Measurements from ENCODE around the gene NTSR2.

The NTSR2 gene

DNA sequence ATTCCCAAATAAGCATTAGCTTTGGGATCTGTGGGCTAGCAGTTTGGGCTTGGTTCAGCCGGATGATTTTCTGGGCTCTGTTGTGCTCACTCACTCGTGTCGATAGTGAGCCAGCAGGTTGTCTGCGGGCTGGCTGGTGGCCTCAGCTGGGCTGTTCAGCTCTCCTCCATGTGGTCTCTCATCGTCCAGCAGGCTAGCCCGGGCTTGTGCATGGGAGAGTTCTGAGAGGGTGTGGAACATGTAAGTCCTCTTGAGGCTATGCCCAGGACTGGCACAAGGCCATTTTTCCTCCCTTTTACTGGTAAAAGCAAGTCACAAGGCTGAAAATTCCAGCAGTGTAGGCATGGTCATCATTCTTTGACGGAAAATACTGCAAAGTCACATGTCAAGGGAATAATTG, 38.5 kb downstream of the NTSR2 start:
- no peak for DNase-seq
- no peak for TF ChIP-seq CTCF (IDR thresholded peaks at IDR 0.05; ENCODE audit: low read length)
- no peak for TF ChIP-seq EZH2phosphoT487 (IDR thresholded peaks at IDR 0.05; ENCODE audit: low read length)
- no peak for TF ChIP-seq EZH2 (optimal IDR thresholded peaks at IDR 0.05; ENCODE audit: low read depth, low read length)
- H3K79me2 ChIP-seq (ENCODE audit: low read length): no peaks in the 10 kb centered on the region

GRCh38 chr2:11630855-11631254, 39.1 kb downstream of the NTSR2 start:
- Histone ChIP-seq H3K4me1 (ENCODE audit: low read length) (no peaks in the 10 kb centered on the region), H3K4me3 (ENCODE audit: low read length) (no peak overlapping the region), H3F3A (ENCODE audit: insufficient read depth, low read length) (no peaks in the 10 kb centered on the region), H3K9ac (ENCODE audit: low read length) (no peak overlapping the region), H3K79me2 (ENCODE audit: low read length) (no peaks in the 10 kb centered on the region), H3K9me2 (replicated peaks; ENCODE audit: insufficient read depth, low read length) (no peaks in the 10 kb centered on the region), H2AFZ (ENCODE audit: low read length) (no peak overlapping the region), H3K36me3 (replicated peaks; ENCODE audit: insufficient read depth, low read length) (no peaks in the 10 kb centered on the region), H3K4me2 (ENCODE audit: low read depth, low read length) (no peak overlapping the region), H3K27ac (ENCODE audit: low read length) (no peak overlapping the region), H3K9me3 (replicated peaks; ENCODE audit: insufficient read depth, low read length) (no peaks in the 10 kb centered on the region), H3K27me3 (replicated peaks; ENCODE audit: insufficient read depth, low read length) (no peaks in the 10 kb centered on the region), H4K20me1 (ENCODE audit: insufficient read depth, low read length) (no peaks in the 10 kb centered on the region)
- no peak for DNase-seq
- TF ChIP-seq CTCF (IDR thresholded peaks at IDR 0.05; ENCODE audit: low read length): no peak
- no peak for TF ChIP-seq EZH2 (optimal IDR thresholded peaks at IDR 0.05; ENCODE audit: low read depth, low read length)
- TF ChIP-seq EZH2phosphoT487 (IDR thresholded peaks at IDR 0.05; ENCODE audit: low read length): no peak

More for the DNA sequence above, 38.5 kb downstream of the NTSR2 start:
- Histone ChIP-seq H3F3A (ENCODE audit: insufficient read depth, low read length) (no peaks in the 10 kb centered on the region), H2AFZ (ENCODE audit: low read length) (no peak overlapping the region), H3K9me3 (replicated peaks; ENCODE audit: insufficient read depth, low read length) (no peaks in the 10 kb centered on the region), H3K4me1 (ENCODE audit: low read length) (no peaks in the 10 kb centered on the region), H4K20me1 (ENCODE audit: insufficient read depth, low read length) (no peaks in the 10 kb centered on the region), H3K27ac (ENCODE audit: low read length) (no peak overlapping the region), H3K4me3 (ENCODE audit: low read length) (no peak overlapping the region), H3K9me2 (replicated peaks; ENCODE audit: insufficient read depth, low read length) (no peaks in the 10 kb centered on the region), H3K4me2 (ENCODE audit: low read depth, low read length) (no peak overlapping the region), H3K9ac (ENCODE audit: low read length) (no peak overlapping the region), H3K36me3 (replicated peaks; ENCODE audit: insufficient read depth, low read length) (no peaks in the 10 kb centered on the region), H3K27me3 (replicated peaks; ENCODE audit: insufficient read depth, low read length) (no peaks in the 10 kb centered on the region)

DNA sequence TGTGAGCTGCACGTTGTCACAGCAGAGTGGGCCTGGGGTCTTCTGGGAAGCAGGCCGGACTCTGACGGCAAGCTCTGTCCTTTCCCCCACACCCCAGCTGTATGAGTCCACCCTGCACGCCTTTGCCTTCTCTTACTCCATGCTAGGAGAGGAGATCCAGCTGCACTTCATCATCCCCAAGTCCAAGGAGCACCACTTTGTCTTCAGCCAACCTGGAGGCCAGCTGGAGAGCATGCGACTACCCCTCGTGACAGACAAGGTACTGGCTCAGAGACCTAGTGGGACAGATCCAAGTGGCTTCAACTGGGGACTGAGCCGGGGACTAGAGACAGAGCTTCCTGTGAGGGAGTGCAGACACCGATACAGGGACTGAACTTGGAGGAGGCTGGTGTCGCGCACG, 40.1 kb downstream of the NTSR2 start:
- DNase-seq: no peak
- Histone ChIP-seq H3K27me3 (replicated peaks; ENCODE audit: insufficient read depth, low read length) (no peaks in the 10 kb centered on the region), H3K36me3 (replicated peaks; ENCODE audit: insufficient read depth, low read length) (no peaks in the 10 kb centered on the region), H3K9me3 (replicated peaks; ENCODE audit: insufficient read depth, low read length) (no peaks in the 10 kb centered on the region), H3K9ac (ENCODE audit: low read length) (no peak overlapping the region), H3K27ac (ENCODE audit: low read length) (no peak overlapping the region), H3K4me3 (ENCODE audit: low read length) (no peak overlapping the region), H2AFZ (ENCODE audit: low read length) (no peak overlapping the region), H3F3A (ENCODE audit: insufficient read depth, low read length) (no peaks in the 10 kb centered on the region), H3K4me1 (ENCODE audit: low read length) (no peaks in the 10 kb centered on the region), H3K4me2 (ENCODE audit: low read depth, low read length) (no peak overlapping the region), H3K9me2 (replicated peaks; ENCODE audit: insufficient read depth, low read length) (no peaks in the 10 kb centered on the region), H3K79me2 (ENCODE audit: low read length) (no peaks in the 10 kb centered on the region), H4K20me1 (ENCODE audit: insufficient read depth, low read length) (no peaks in the 10 kb centered on the region)
- no peak for TF ChIP-seq EZH2phosphoT487 (IDR thresholded peaks at IDR 0.05; ENCODE audit: low read length)
- TF ChIP-seq CTCF (IDR thresholded peaks at IDR 0.05; ENCODE audit: low read length): no peak
- no peak for TF ChIP-seq EZH2 (optimal IDR thresholded peaks at IDR 0.05; ENCODE audit: low read depth, low read length)

Measured in MM.1S (cell line).